GM18502 (cell line): ENCODE measurements around the gene LITAFD.
"Not testable (repeated sequence)": the region's sequence is repeated elsewhere in the genome, so short reads cannot be mapped to it uniquely, and the experiment has no call there.

Experiments
- ATAC-seq: cut with Tn5 transposase; IDR thresholded peaks from one replicate; pipeline ENCODE4 v1.9.1; 2021; ENCODE audit warnings: mild to moderate bottlenecking; ENCODE audit not compliant: unreplicated experiment, poor library complexity

LITAFD gene

GRCh38 chr16:8916541-8917225, 34.5 kb downstream of the LITAFD start:
- no peak for ATAC-seq

DNA sequence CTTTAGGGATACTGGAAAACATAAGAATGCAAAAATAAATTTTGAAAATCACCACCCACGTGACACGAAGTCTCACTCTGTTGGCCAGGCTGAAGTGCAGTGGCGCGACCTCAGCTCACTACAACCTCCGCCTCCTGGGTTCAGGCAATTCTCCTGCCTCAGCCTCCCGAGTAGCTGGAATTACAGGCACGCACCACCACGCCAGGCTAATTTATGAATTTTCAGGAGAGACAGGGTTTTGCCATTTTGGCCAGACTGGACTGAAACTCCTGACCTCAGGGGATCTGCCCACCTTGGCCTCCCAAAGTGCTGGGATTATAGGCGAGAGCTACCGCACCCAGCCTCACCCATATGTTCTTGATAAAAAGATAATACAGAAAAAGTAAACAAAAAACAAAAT, 35.2 kb downstream of the LITAFD start:
- not testable (repeated sequence) for ATAC-seq

DNA sequence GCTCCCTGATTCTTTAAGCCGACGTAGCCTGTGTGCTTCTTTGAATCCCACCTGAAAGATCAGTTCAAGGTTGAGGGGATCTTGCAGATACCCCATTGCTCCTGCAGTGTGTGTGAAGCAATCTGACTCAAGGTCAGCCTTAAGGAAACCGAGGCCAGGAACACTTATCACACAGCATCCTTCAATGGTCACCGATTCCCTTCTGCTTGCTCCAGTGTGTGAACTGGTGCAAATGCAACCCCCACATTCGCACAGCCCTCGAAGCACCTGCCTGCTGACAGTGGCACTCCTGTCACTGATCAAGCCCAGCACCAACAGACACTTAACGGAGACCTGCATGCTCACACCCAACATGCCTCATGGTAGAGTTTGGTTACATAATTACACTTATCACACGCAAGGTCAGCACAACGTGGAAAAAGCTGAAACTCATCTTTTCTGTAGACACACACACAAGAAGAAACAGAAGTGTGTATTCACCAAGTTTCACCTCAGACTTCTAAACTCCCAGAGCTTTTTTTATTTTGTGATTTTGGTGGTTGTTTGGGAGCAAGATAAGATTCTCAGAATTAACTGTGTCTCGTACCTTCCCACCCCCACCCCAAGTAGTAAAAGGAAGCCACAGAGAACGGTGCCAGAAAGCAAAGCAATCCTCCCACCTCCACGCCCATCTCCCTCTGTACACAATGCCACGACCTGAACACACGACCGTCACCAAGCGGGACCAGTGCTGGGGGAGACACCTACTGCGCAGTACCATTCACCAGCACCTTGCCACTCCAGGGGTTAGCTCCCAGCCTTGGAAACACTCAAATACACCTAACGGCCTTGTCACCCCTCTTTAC, 37.2 kb downstream of the LITAFD start:
- ATAC-seq, result no peak

DNA sequence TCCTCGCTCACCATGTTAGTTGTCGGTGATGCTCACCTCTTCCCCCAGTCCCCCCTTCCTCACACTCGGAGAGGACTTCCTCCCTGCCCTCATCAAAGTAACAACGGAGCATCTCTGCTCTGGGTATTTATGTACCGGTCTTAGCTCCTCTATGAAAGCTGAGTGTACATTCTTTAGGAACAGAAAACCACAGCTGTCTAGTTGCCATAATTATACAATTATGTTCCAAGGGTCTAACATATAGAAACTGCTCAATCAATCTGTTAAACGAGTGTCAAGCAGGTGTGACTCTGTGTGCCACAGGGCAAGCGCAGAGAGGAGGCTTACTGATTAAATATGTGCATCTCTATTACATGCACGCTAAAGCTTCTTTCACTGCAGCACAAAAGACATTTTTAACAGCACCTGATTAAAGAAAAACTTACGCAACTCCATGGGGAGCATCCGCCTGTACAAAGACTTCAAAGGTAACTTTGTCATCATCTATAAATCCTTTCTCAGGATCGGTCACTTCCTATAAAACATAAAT, 37.8 kb downstream of the LITAFD start:
- ATAC-seq, result no peak

DNA sequence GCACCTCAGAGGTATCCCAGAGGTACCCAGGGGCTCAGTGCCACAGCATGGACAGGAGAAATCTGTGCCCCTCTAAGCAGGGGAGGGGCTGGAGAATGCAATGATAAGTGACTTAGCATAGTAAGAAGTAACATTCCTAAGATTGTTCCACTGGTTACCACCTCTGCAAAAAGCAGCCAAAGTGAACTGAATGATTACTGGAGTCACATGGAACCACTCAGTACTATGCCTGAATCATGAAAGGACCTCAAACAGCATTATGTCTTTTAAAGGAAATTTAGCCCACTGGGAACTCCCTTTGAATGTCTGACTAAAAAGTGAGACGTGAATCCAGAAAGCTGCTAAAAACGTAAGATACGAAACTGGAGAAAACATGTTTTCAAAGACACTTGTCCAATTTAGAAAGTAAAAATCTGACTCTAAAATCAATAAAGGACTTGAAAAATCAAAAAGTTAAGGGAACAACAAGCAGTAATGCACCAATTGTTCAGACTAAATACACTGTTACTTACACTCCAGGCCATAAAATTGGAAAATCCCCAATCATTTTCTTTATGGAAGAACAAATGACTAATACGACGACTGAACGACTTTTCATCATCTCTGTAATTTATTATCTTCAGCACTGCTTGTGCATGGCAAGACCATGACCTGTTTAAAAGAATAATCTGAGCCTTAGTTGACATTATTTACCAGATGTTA, 38.6 kb downstream of the LITAFD start:
- ATAC-seq, result no peak

- ATAC-seq, result no peak
Observed at GRCh38 chr16:8921347-8921984, 39.3 kb downstream of the LITAFD start.

DNA sequence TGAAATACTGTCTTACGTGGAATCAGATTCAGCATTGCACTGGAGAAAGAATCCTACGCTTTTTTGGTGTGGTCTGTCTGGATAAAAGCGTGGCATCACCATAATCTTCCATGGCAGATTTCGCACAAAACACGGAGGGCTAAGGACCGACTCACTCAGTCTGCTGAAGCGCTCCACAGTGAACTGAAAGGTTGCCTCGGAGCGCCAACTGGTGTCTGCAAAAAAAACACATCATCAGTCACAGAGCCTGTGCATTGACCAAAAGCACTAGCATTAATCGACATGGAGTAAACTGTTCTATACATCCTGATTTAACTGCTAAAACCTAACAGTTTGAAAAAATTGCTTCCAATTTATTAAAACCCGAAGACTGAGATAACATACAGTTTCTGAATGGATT, 41.0 kb downstream of the LITAFD start:
- no peak for ATAC-seq

GRCh38 chr16:8924214-8924613, 42.1 kb downstream of the LITAFD start:
- no peak for ATAC-seq

DNA sequence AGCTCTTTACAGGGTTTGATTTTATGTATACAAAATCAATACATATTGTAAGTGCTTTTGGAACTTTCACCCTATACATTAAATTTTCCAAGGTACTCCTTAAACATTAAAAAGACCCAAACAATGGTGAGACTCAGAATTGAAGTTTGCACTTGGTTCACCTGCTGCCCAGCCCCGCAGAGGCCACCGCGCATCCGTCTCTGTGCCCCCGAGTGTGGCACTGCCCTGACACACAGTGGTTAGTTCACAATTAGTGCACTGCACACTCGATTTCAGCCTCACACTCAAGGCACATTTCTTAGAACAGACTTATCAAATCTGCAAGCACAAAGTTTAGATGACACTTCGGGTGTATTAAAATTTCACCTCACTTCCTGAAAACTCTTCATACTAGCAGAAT, 43.3 kb downstream of the LITAFD start:
- no peak for ATAC-seq

- no peak for ATAC-seq
Observed at GRCh38 chr16:8926827-8927226, 44.7 kb downstream of the LITAFD start.

- ATAC-seq, result no peak
Observed at GRCh38 chr16:8928467-8928957, 46.4 kb downstream of the LITAFD start.

DNA sequence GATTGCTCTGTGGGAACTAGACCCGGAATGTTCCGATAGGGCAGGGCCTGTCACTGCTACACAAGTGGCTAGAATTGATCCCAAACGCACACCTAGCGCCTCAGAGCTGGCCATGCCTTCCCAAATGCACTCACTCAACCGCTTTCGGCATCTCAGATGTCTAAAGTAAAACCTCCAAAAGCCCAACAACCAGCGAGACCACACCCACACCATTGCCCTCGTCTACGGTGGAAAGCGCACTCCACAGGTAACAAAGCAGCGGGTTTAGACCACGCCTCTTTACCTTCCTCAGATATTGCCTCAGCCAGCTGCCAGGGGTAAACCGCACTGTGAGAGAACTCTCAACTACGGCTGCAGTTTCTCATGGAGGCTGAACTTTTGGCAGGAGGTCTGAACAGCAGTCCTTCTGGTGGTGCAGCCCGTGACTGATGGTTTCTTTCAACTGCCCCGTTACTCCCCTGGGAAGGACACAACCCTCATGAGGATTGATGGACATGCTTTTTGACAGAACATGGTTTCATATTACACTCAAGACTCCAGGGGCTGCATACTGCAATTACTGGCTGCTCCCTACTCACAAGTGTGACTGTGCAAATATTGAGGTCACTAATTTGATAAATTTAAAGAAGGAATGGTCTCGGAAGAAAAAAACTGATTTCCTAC, 47.1 kb downstream of the LITAFD start:
- no peak for ATAC-seq

DNA sequence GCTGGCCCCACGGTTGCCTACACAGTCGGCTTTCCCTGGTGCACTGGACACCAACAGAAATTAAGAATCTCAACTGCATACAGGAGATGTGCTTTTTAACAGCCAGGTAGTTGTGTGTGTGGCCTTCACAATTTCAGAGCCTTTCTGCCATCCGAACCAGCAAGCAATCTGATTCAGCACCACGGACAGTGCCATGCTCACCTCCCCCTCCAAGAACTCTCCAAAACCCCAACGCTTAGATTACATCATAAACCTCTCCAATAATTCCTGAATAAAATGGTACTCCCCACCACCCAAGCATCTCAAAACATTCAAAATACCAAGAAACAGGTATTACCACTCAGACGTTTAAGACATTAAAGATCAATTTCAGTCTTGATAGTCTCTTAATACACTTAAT, 49.7 kb downstream of the LITAFD start:
- no peak for ATAC-seq

- no peak for ATAC-seq
Observed at GRCh38 chr16:8934601-8935000, 52.5 kb downstream of the LITAFD start.
